Colonic mucosa (tissue), 4 donors: ENCODE measurements around the gene GRIK4. TPM values are rescaled to one million over a fixed set of nuclear protein-coding genes. Genes with fewer than 3 reads are reported as not detected.
"Not testable (repeated sequence)": the region's sequence is repeated elsewhere in the genome, so short reads cannot be mapped to it uniquely, and the experiment has no call there.

Source experiments
- DNase-seq: peaks from one replicate; pipeline ENCODE4 v3.0.0-alpha.2; 2020
- H3K27ac ChIP-seq: fragments of 200-600 bp; one replicate; pipeline ENCODE4 v1.8.0; 2021
- H3K27me3 ChIP-seq: fragments of 200-600 bp; one replicate; pipeline ENCODE4 v1.8.0; 2021
- H3K36me3 ChIP-seq: fragments of 200-600 bp; one replicate; pipeline ENCODE4 v1.8.0; 2021
- H3K4me1 ChIP-seq: fragments of 200-600 bp; one replicate; pipeline ENCODE4 v1.8.0; 2021; ENCODE audit warnings: mild to moderate bottlenecking
- H3K4me3 ChIP-seq: fragments of 200-600 bp; one replicate; pipeline ENCODE4 v1.8.0; 2021
- H3K9ac ChIP-seq, 2 donors: one replicate each; pipeline ENCODE4 v1.7.0; 2013; ENCODE audit warnings: control low read depth in 2 of 2, low read depth in 2 of 2, low read length in 2 of 2
- H3K9me3 ChIP-seq: fragments of 200-600 bp; one replicate; pipeline ENCODE4 v1.8.0; 2021
- intact Hi-C: fragments of 100-400 bp; cut with DNase I; formaldehyde crosslinking; loops from one replicate; pipeline ENCODE4 v1.14.1; 2022
- total RNA-seq, 2 donors: library from RNA; stranded (reverse); fragmentation: NEBNext Ultra II Directional in 1 of 2; extraction: Animal tissue kit (Norgen Biotek cat#: 25700) in 1 of 2; gene quantifications; one replicate each; pipeline ENCODE4 v1.2.1, GENCODE V29; 2021
- TF ChIP-seq, protein P1 (sequence below): fragments of 200-600 bp; IDR thresholded peaks from one replicate; pipeline ENCODE4 v1.8.0; 2022; ENCODE audit warnings: antibody characterized with exemption, mild to moderate bottlenecking
- donor health status: healthy.
- donor health status: DM: no; HTN: no; CAD: no.
- donor health status: DM: no; HTN: no; CAD: no.

Gene GRIK4
- total RNA-seq, 2 donors from 2014 or later: 0.10 to 0.21 TPM

- H3K9me3 ChIP-seq: no peaks in the 10 kb centered on the region
- no peak for DNase-seq
- no peaks in the 10 kb centered on the region for H3K27me3 ChIP-seq
- TF ChIP-seq, protein P1, sequence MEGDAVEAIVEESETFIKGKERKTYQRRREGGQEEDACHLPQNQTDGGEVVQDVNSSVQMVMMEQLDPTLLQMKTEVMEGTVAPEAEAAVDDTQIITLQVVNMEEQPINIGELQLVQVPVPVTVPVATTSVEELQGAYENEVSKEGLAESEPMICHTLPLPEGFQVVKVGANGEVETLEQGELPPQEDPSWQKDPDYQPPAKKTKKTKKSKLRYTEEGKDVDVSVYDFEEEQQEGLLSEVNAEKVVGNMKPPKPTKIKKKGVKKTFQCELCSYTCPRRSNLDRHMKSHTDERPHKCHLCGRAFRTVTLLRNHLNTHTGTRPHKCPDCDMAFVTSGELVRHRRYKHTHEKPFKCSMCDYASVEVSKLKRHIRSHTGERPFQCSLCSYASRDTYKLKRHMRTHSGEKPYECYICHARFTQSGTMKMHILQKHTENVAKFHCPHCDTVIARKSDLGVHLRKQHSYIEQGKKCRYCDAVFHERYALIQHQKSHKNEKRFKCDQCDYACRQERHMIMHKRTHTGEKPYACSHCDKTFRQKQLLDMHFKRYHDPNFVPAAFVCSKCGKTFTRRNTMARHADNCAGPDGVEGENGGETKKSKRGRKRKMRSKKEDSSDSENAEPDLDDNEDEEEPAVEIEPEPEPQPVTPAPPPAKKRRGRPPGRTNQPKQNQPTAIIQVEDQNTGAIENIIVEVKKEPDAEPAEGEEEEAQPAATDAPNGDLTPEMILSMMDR: no peak
- intact Hi-C loops: no loop called here
- H3K36me3 ChIP-seq: no peaks in the 10 kb centered on the region
- H3K4me3 ChIP-seq: no peak overlapping the region
- no peak overlapping the region for H3K9ac ChIP-seq
- H3K4me1 ChIP-seq: no peaks in the 10 kb centered on the region
- no peak overlapping the region for H3K27ac ChIP-seq
These were observed 10.1 kb upstream of the GRIK4 start for GRCh38 chr11:120501440-120501839.

DNA sequence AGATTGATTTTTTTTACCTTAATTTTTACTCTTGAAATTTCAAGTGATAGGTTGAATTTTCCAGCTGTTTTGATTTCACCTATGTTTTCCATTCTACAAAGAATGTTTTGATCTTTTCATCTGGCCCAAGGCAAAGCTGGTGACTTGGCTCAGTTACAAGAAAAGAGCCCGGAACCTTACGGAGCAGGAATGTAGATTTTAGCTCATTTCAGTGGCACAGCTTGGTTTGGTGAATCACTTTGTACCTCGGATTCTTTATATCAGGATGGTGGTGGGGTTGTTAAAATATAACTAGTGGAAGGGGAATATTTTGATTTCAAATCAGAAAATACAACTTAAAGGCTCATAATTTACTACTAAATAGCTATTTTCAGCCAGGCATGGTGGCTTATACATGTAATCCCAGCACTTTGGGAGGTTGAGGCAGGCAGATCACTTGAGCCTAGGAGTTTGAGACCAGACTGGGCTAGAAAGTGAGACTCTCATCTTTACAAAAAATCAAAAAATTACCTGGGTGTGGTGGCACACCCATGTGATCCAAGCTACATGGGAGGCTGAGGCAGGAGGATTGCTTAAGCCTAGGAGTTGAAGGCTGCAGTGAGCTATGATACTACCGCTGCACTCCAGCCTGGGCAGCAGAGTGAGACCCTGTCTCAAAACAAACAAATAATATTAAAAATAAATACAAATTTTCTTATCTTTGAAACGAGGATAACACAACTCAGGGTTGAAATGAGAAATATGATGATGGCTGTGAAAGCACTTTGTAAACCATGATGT, 9.4 kb upstream of the GRIK4 start:
- H3K36me3 ChIP-seq: no peaks in the 10 kb centered on the region
- no peak for DNase-seq
- TF ChIP-seq, protein P1: no peak
- no peaks in the 10 kb centered on the region for H3K27me3 ChIP-seq
- H3K4me3 ChIP-seq: no peak overlapping the region
- H3K9me3 ChIP-seq: no peaks in the 10 kb centered on the region
- H3K27ac ChIP-seq: no peak overlapping the region
- no peak overlapping the region for H3K9ac ChIP-seq
- H3K4me1 ChIP-seq: no peaks in the 10 kb centered on the region
- intact Hi-C loops: no loop called here

GRCh38 chr11:120503529-120503928, 8.0 kb upstream of the GRIK4 start:
- DNase-seq, H3K9ac ChIP-seq, H3K36me3 ChIP-seq, H3K4me1 ChIP-seq, H3K27me3 ChIP-seq, H3K9me3 ChIP-seq, H3K27ac ChIP-seq, intact Hi-C loops, H3K4me3 ChIP-seq: not testable (repeated sequence)

GRCh38 chr11:120505801-120506425, 5.6 kb upstream of the GRIK4 start:
- H3K9ac ChIP-seq: no peak overlapping the region
- H3K27ac ChIP-seq: no peak overlapping the region
- no peaks in the 10 kb centered on the region for H3K9me3 ChIP-seq
- no peaks in the 10 kb centered on the region for H3K4me1 ChIP-seq
- intact Hi-C loops: no loop called here
- TF ChIP-seq, protein P1: no peak
- no peaks in the 10 kb centered on the region for H3K36me3 ChIP-seq
- peaks cover 16% of the 10 kb centered on the region for H3K27me3 ChIP-seq
- no peak overlapping the region for H3K4me3 ChIP-seq
- DNase-seq: no peak

DNA sequence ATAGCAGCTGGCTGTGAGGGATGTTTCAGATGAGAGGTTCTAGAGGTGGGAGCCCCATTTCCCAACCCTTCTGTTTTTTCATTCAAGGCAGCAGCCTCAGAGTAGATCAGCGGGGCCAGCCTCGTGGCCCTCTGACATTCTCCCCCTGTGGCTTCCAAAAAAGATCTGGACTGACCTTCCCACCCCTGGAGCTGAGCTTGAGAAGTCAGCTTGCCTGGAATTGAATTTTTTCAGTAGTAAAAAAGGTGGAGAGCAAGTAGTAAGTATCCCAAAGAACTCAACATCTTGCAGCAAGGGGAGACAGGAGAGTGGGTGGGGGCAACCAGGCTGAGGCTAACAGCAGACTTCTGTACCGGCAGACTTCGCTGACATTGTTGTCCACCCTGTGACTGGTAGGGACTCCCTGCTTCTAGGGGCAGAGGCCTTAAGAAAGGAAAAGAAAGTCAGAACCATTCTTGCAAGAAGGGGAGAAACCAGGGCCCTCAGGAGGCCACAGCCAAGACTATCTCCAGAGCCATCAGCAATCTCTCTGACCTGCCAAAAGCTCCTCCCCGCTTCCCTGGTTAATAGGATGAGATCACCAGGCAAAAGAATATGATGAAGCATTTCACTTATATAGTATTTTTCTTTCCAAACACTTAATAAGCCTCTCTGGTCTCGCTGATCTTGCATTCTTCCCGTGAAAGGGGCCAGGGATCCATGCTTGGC, 2.0 kb upstream of the GRIK4 start:
- Histone ChIP-seq H3K9ac (no peak overlapping the region), H3K36me3 (no peaks in the 10 kb centered on the region), H3K4me3 (no peak overlapping the region), H3K27ac (no peak overlapping the region), H3K9me3 (no peaks in the 10 kb centered on the region), H3K27me3 (peaks cover 29% of the 10 kb centered on the region), H3K4me1 (no peaks in the 10 kb centered on the region)
- TF ChIP-seq, protein P1: no peak
- intact Hi-C loops: loop anchor here (2.0 to 10.0 kb wide), 4 partner anchors 175 to 685 kb away; no protein-coding TSS in a partner anchor
- DNase-seq: no peak
